Ishikawa (cell line): Measurements from ENCODE around the gene MAP2K1.

Experiments
- CEBPB ChIP-seq: IDR thresholded peaks from 2 replicates; pipeline ENCODE4 v1.6.1; 2012
- CREB1 ChIP-seq: IDR thresholded peaks from 2 replicates; pipeline ENCODE4 v1.6.1; 2012; ENCODE audit warnings: low read depth
- EGR1 ChIP-seq: IDR thresholded peaks from 2 replicates; pipeline ENCODE4 v1.6.1; 2012
- EP300 ChIP-seq: IDR thresholded peaks from 2 replicates; pipeline ENCODE4 v1.6.1; 2012; ENCODE audit warnings: borderline replicate concordance
- FOXM1 ChIP-seq: IDR thresholded peaks from 2 replicates; pipeline ENCODE4 v1.6.1; 2012; ENCODE audit warnings: low read depth, borderline replicate concordance
- NFIC ChIP-seq: IDR thresholded peaks from 2 replicates; pipeline ENCODE4 v1.6.1; 2012
- RAD21 ChIP-seq: IDR thresholded peaks from 2 replicates; pipeline ENCODE4 v1.6.1; 2012; ENCODE audit warnings: low read depth
- REST ChIP-seq: IDR thresholded peaks from 2 replicates; pipeline ENCODE4 v1.6.1; 2012; ENCODE audit warnings: low read depth, mild to moderate bottlenecking
- TAF1 ChIP-seq: IDR thresholded peaks from 2 replicates; pipeline ENCODE4 v1.6.1; 2012; ENCODE audit warnings: low read depth, mild to moderate bottlenecking
- TCF12 ChIP-seq: IDR thresholded peaks from 2 replicates; pipeline ENCODE4 v1.6.1; 2012; ENCODE audit warnings: low read depth
- USF1 ChIP-seq: IDR thresholded peaks from 2 replicates; pipeline ENCODE4 v1.6.1; 2012
- YY1 ChIP-seq: IDR thresholded peaks from 2 replicates; pipeline ENCODE4 v1.6.1; 2012; ENCODE audit warnings: low read depth

GRCh38 chr15:66535056-66535455 lies 148.3 kb downstream of the MAP2K1 start:
- TF ChIP-seq RAD21 = no peak
- TF ChIP-seq CEBPB = no peak
- TF ChIP-seq CREB1 = no peak
- TF ChIP-seq FOXM1 = no peak
- TF ChIP-seq REST = no peak
- TF ChIP-seq TCF12 = no peak
- no peak for TF ChIP-seq YY1
- no peak for TF ChIP-seq EP300
- no peak for TF ChIP-seq EGR1
- TF ChIP-seq USF1 = no peak
- TF ChIP-seq TAF1 = no peak
- TF ChIP-seq NFIC = no peak
